GM10266 (cell line): ENCODE data around the gene OGA.

ENCODE experiments used
- DNase-seq: peaks from one replicate; pipeline ENCODE4 v3.0.0; 2012; ENCODE audit errors: extremely low spot score
- TF ChIP-seq, protein P1 (sequence below): IDR thresholded peaks from 2 replicates; pipeline ENCODE4 v1.5.1; 2012; ENCODE audit warnings: mild to moderate bottlenecking, low read depth; ENCODE audit not compliant: control insufficient read depth, insufficient read depth; ENCODE audit errors: missing control alignments

Gene OGA

GRCh38 chr10:101841826-101842225, 23.6 kb upstream of the OGA start:
- TF ChIP-seq, protein P1, sequence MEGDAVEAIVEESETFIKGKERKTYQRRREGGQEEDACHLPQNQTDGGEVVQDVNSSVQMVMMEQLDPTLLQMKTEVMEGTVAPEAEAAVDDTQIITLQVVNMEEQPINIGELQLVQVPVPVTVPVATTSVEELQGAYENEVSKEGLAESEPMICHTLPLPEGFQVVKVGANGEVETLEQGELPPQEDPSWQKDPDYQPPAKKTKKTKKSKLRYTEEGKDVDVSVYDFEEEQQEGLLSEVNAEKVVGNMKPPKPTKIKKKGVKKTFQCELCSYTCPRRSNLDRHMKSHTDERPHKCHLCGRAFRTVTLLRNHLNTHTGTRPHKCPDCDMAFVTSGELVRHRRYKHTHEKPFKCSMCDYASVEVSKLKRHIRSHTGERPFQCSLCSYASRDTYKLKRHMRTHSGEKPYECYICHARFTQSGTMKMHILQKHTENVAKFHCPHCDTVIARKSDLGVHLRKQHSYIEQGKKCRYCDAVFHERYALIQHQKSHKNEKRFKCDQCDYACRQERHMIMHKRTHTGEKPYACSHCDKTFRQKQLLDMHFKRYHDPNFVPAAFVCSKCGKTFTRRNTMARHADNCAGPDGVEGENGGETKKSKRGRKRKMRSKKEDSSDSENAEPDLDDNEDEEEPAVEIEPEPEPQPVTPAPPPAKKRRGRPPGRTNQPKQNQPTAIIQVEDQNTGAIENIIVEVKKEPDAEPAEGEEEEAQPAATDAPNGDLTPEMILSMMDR = no peak
- DNase-seq = no peak

DNA sequence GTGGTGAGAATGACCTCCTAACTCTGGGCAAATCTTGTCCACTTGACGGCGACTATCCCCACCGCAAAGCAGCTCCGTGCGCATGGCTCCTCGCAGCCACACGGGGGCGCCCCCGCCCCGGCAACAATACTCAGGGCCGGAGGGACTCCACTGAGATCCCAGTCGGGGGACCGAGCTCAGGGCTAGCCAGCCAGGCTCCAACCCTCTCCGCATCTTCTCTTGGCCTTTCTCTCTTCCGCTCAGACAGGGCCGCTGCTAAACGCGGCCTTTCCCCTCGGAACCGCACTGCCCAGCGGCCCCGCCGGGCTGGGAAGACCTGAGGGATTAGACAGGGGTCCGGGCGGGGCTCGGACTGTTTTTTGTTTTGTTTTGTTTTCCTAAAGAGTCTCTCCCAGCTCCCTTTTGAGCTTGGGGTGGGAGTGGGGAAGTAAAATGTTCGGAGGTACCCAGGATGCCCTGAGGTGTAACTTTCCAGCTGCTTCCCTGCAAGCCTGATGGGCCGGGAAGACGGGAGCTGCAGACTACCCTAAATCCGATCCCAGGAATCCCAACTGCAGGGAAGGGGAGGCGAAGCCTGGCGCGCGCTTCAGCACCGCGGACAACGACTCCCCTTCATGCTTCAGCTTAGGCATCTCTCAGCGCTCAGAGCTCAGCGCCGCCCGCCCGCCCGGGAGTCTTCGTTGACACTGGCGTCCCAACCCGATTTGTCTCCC, 22.7 kb upstream of the OGA start:
- peak; percentile 93 for DNase-seq
- TF ChIP-seq, protein P1 = peak; percentile 98

GRCh38 chr10:101840102-101840684, 21.9 kb upstream of the OGA start:
- peak; percentile 56 for DNase-seq
- TF ChIP-seq, protein P1 = no peak

GRCh38 chr10:101839416-101840063, 21.3 kb upstream of the OGA start:
- TF ChIP-seq, protein P1 = no peak
- peak; percentile 84 for DNase-seq

GRCh38 chr10:101839002-101839401, 20.8 kb upstream of the OGA start:
- DNase-seq = no peak
- TF ChIP-seq, protein P1 = no peak

GRCh38 chr10:101838416-101838970, 20.2 kb upstream of the OGA start:
- no peak for DNase-seq
- TF ChIP-seq, protein P1 = no peak
